Heart left ventricle (tissue), 16 donors: Measurements from ENCODE around the gene LRRC32. TPM values are rescaled to one million over a fixed set of nuclear protein-coding genes. Genes with fewer than 3 reads are reported as not detected.

Source experiments
- ATAC-seq, 4 donors: fragments of 200-7000 bp; cut with Tn5 transposase; one replicate each; pipeline ENCODE4 v1.9.1; 2020 to 2022; ENCODE audit warnings: moderate library complexity in 4 of 4, mild to moderate bottlenecking in 3 of 4, moderate number of reproducible peaks in 1 of 4
- DNase-seq, 5 donors: peaks; one replicate each; pipeline ENCODE4 v3.0.0-alpha.2; 2020
- H3K27ac ChIP-seq, 12 donors: fragments of 200-600 bp; sonication (generic) in 4 of 12; one replicate each; pipeline versions ENCODE4 v1.5.0 to v1.8.0; 2016 to 2022; ENCODE audit warnings: mild to moderate bottlenecking in 2 of 12
- H3K27me3 ChIP-seq, 9 donors: fragments of 200-600 bp; sonication (generic) in 2 of 9; one replicate each; pipeline versions ENCODE4 v1.5.1 to v1.8.0; 2016 to 2022; ENCODE audit warnings: mild to moderate bottlenecking in 3 of 9
- H3K36me3 ChIP-seq, 9 donors: fragments of 200-600 bp; sonication (generic) in 2 of 9; one replicate each; pipeline versions ENCODE4 v1.5.0 to v1.8.0; 2018 to 2022; ENCODE audit warnings: mild to moderate bottlenecking in 2 of 9
- H3K4me1 ChIP-seq, 12 donors: fragments of 200-600 bp; sonication (generic) in 4 of 12; one replicate each; pipeline versions ENCODE4 v1.5.0 to v1.8.0; 2016 to 2022; ENCODE audit warnings: mild to moderate bottlenecking in 3 of 12
- H3K4me3 ChIP-seq, 12 donors: fragments of 200-600 bp; sonication (generic) in 4 of 12; one replicate each; pipeline versions ENCODE4 v1.5.0 to v1.8.0; 2017 to 2022; ENCODE audit warnings: mild to moderate bottlenecking in 9 of 12, moderate library complexity in 4 of 12
- H3K9me3 ChIP-seq, 12 donors: fragments of 200-600 bp; sonication (generic) in 4 of 12; one replicate each; pipeline versions ENCODE4 v1.5.0 to v1.8.0; 2016 to 2022; ENCODE audit warnings: mild to moderate bottlenecking in 1 of 12
- CTCF ChIP-seq, 12 donors: fragments of 200-600 bp; sonication (generic) in 4 of 12; IDR thresholded peaks; one replicate each; pipeline versions ENCODE4 v1.5.0 to v1.8.0; 2018 to 2022; ENCODE audit warnings: antibody characterized with exemption in 12 of 12, mild to moderate bottlenecking in 5 of 12
- POLR2A ChIP-seq, 2 donors: fragments of 450-650 bp; IDR thresholded peaks; one replicate each; pipeline ENCODE4 v1.6.1; 2017; ENCODE audit warnings: antibody characterized with exemption in 2 of 2, mild to moderate bottlenecking in 2 of 2, moderate library complexity in 2 of 2
- WGBS, 4 donors: extraction: QIAGEN DNeasy Blood & Tissue Kit in 2 of 4; methylation state at CpG; one replicate each; pipeline versions ENCODE4 v1.1.5 to v1.1.7; 2013 to 2018; 5-methylcytosine and 5-hydroxymethylcytosine counted together
- intact Hi-C, 10 donors: fragments of 100-400 bp; cut with DNase I; formaldehyde crosslinking; loops; one replicate each; pipeline versions ENCODE4 v1.11.1 to v1.14.2; 2022
- polyA plus RNA-seq, 2 donors: library from polyadenylated mRNA; stranded (reverse); fragments of 200-250 nt; gene quantifications; one replicate each; pipeline ENCODE4 v1.2.3, GENCODE V29; 2013
- total RNA-seq, 9 donors: library from RNA; depleted of rRNA in 2 of 9; stranded (reverse); fragments of >200 nt in 2 of 9; fragmentation: NEBNext Ultra II Directional in 3 of 9; extraction: Animal tissue kit (Norgen Biotek cat#: 25700) in 3 of 9; gene quantifications; one replicate each; pipeline versions ENCODE4 v1.1.0 to v1.2.4, GENCODE V29; 2016 to 2023
- donor health status: ischemic (EF 13 %, LVEDD 7.1; RV severe dilation, severe dysfunction).
- donor health status: healthy with polysubstance abuse.
- donor health status: DM: no; HTN: yes; CAD: no.
- donor health status: DM: no; HTN: no; CAD: no.
- donor health status: ischemic (EF 25% LVEDD 6.9; RV normal size, moderate dysfunction).
- donor health status: ischemic (EF 25% LVEDD 5.7; RV mildly dilated, moderate dysfunction).
- donor health status: healthy.
- donor health status: DM: yes; HTN: yes; CAD: no.
- donor health status: ischemic (EF 35%, LVEDD 5.7; RV mildly dilated, moderate dysfunction).
- donor health status: nonischemic (EF 11% LVEDD 7.7; RV severe dilation, severe dysfunction).
- donor health status: DM: yes; HTN: yes; CAD: no.
- donor health status: PGD.
- donor health status: ischemic (EF 29% LVEDD 5.4; RV normal size, mild dysfunction).
- donor health status: nonischemic (EF 23%, LVEDD 6.1; RV moderate dilation, normal function).

The LRRC32 gene
- total and polyA plus RNA-seq, 11 donors = 20.1 to 79.0 (median 44.6) TPM

GRCh38 chr11:76707293-76707825 is 36.8 kb upstream of the LRRC32 start:
- no peak for DNase-seq
- intact Hi-C loops = no loop called here
- peaks cover 0 to 12% (median 0%) of the 10 kb centered on the region in 12 donors for H3K9me3 ChIP-seq
- no peaks in the 10 kb centered on the region for H3K36me3 ChIP-seq
- no peak for ATAC-seq
- no peak overlapping the region for H3K27ac ChIP-seq
- no peaks in the 10 kb centered on the region for H3K27me3 ChIP-seq
- WGBS, 4 donors = 88 to 93% (median 91%) methylated on average over 12 to 13 of the region's 13 CpGs
- TF ChIP-seq POLR2A (IDR thresholded peaks at IDR 0.05) (no peak), CTCF (IDR thresholded peaks at IDR 0.05) (no peak)
- H3K4me1 ChIP-seq = no peaks in the 10 kb centered on the region
- no peak overlapping the region for H3K4me3 ChIP-seq

- intact Hi-C loops = no loop called here
- DNase-seq = no peak
- Histone ChIP-seq H3K27me3 (no peaks in the 10 kb centered on the region), H3K9me3 (peaks cover 0 to 12% (median 0%) of the 10 kb centered on the region in 12 donors), H3K4me1 (no peaks in the 10 kb centered on the region), H3K36me3 (no peaks in the 10 kb centered on the region), H3K27ac (no peak overlapping the region), H3K4me3 (no peak overlapping the region)
- TF ChIP-seq POLR2A (IDR thresholded peaks at IDR 0.05) (no peak), CTCF (IDR thresholded peaks at IDR 0.05) (no peak)
- ATAC-seq = no peak
- 90 to 93% (median 91%) methylated on average over 4 to 5 of the region's 5 CpGs for WGBS, 4 donors
Observed at GRCh38 chr11:76706667-76707066, 36.1 kb upstream of the LRRC32 start.

GRCh38 chr11:76705826-76706225 is 35.3 kb upstream of the LRRC32 start:
- Histone ChIP-seq H3K27ac (no peak overlapping the region), H3K4me1 (no peaks in the 10 kb centered on the region), H3K36me3 (no peaks in the 10 kb centered on the region), H3K4me3 (no peak overlapping the region), H3K9me3 (peaks cover 0 to 12% (median 0%) of the 10 kb centered on the region in 12 donors), H3K27me3 (no peaks in the 10 kb centered on the region)
- TF ChIP-seq POLR2A (IDR thresholded peaks at IDR 0.05) (no peak), CTCF (IDR thresholded peaks at IDR 0.05) (no peak)
- ATAC-seq (no peak), DNase-seq (no peak)
- intact Hi-C loops = no loop called here
- WGBS, 4 donors = 88 to 94% (median 93%) methylated on average over 5 of the region's 5 CpGs

- DNase-seq (no peak), ATAC-seq (no peak)
- no peaks in the 10 kb centered on the region for H3K36me3 ChIP-seq
- H3K27ac ChIP-seq = no peak overlapping the region
- H3K4me1 ChIP-seq = peaks cover 0 to 3% (median 0%) of the 10 kb centered on the region in 12 donors
- no peaks in the 10 kb centered on the region for H3K27me3 ChIP-seq
- WGBS, 4 donors = 65 to 73% (median 69%) methylated on average over 5 of the region's 5 CpGs
- peaks cover 0 to 12% (median 0%) of the 10 kb centered on the region in 12 donors for H3K9me3 ChIP-seq
- intact Hi-C loops = no loop called here
- TF ChIP-seq CTCF (IDR thresholded peaks at IDR 0.05) = no peak
- TF ChIP-seq POLR2A (IDR thresholded peaks at IDR 0.05) = no peak
- H3K4me3 ChIP-seq = no peak overlapping the region
Observed at GRCh38 chr11:76704171-76704948, 33.8 kb upstream of the LRRC32 start.
